OCI-LY1 (cell line): ENCODE results near the gene CCDC86.

Source experiments
- H2AFZ ChIP-seq: fragments of 200-600 bp; sonication (generic), shearing (Covaris generic); 2 replicates; pipeline ENCODE4 v1.6.0; 2014; ENCODE audit warnings: antibody characterized with exemption, mild to moderate bottlenecking, low read length
- H3F3A ChIP-seq: fragments of 200-600 bp; sonication (generic), shearing (Covaris generic); 2 replicates; pipeline ENCODE4 v1.6.0; 2014; ENCODE audit warnings: mild to moderate bottlenecking, antibody characterized with exemption, low read length, moderate library complexity; ENCODE audit not compliant: insufficient read depth
- H3K27ac ChIP-seq: fragments of 200-600 bp; sonication (generic); 2 replicates; pipeline ENCODE4 v1.5.1; 2014; ENCODE audit warnings: low read length, mixed run types, mild to moderate bottlenecking, low read depth; ENCODE audit not compliant: poor library complexity, severe bottlenecking
- H3K27me3 ChIP-seq: fragments of 200-600 bp; sonication (generic); 2 replicates; pipeline ENCODE4 v1.6.0; 2014; ENCODE audit warnings: antibody characterized with exemption, mild to moderate bottlenecking, low read length, moderate library complexity; ENCODE audit not compliant: insufficient read depth
- H3K36me3 ChIP-seq: fragments of 200-600 bp; sonication (generic); 2 replicates; pipeline ENCODE4 v1.6.1; 2014; ENCODE audit warnings: mild to moderate bottlenecking, antibody characterized with exemption, low read length, moderate library complexity, mixed read lengths; ENCODE audit not compliant: insufficient read depth
- H3K4me1 ChIP-seq: fragments of 200-600 bp; sonication (generic); 2 replicates; pipeline ENCODE4 v1.5.1; 2014; ENCODE audit warnings: mild to moderate bottlenecking, low read length, moderate library complexity; ENCODE audit not compliant: insufficient read depth, severe bottlenecking
- H3K4me2 ChIP-seq: fragments of 200-600 bp; sonication (generic), shearing (Covaris generic); 2 replicates; pipeline ENCODE4 v1.6.1; 2014; ENCODE audit warnings: low read length
- H3K4me3 ChIP-seq: fragments of 200-600 bp; sonication (generic); 2 replicates; pipeline ENCODE4 v1.5.1; 2014; ENCODE audit warnings: low read length, low read depth, mild to moderate bottlenecking, mixed read lengths; ENCODE audit not compliant: poor library complexity, severe bottlenecking
- H3K79me2 ChIP-seq: fragments of 200-600 bp; shearing (Covaris generic); 2 replicates; pipeline ENCODE4 v1.6.1; 2016; ENCODE audit warnings: mixed run types, low read length, mixed read lengths; ENCODE audit not compliant: insufficient read depth
- H3K9ac ChIP-seq: fragments of 200-600 bp; sonication (generic), shearing (Covaris generic); 2 replicates; pipeline ENCODE4 v1.6.1; 2014; ENCODE audit warnings: mild to moderate bottlenecking, low read length, mixed read lengths
- H3K9me2 ChIP-seq: fragments of 200-600 bp; sonication (generic), shearing (Covaris generic); 2 replicates; pipeline ENCODE4 v1.6.1; 2014; ENCODE audit warnings: low read depth, mild to moderate bottlenecking, low read length, mixed read lengths
- H3K9me3 ChIP-seq: fragments of 200-600 bp; shearing (Covaris generic); 2 replicates; pipeline ENCODE4 v1.6.1; 2014; ENCODE audit warnings: low read length, mixed read lengths
- H4K20me1 ChIP-seq: fragments of 200-600 bp; sonication (generic), shearing (Covaris generic); 2 replicates; pipeline ENCODE4 v1.6.0; 2016; ENCODE audit warnings: mild to moderate bottlenecking, low read length; ENCODE audit not compliant: insufficient read depth
- EZH2 ChIP-seq: fragments of 200-600 bp; sonication (generic), shearing (Covaris generic); IDR thresholded peaks from 2 replicates; pipeline ENCODE4 v1.8.0; 2017; ENCODE audit warnings: borderline replicate concordance, mixed run types, mild to moderate bottlenecking, antibody characterized with exemption, low read length, moderate library complexity, mixed read lengths
- TF ChIP-seq, protein P1 (sequence below): fragments of 200-600 bp; sonication (generic), shearing (Covaris generic); IDR thresholded peaks from 2 replicates; pipeline ENCODE4 v1.5.1; 2017; ENCODE audit warnings: mild to moderate bottlenecking, antibody characterized with exemption, low read length, moderate library complexity, mixed read lengths

Gene CCDC86

DNA sequence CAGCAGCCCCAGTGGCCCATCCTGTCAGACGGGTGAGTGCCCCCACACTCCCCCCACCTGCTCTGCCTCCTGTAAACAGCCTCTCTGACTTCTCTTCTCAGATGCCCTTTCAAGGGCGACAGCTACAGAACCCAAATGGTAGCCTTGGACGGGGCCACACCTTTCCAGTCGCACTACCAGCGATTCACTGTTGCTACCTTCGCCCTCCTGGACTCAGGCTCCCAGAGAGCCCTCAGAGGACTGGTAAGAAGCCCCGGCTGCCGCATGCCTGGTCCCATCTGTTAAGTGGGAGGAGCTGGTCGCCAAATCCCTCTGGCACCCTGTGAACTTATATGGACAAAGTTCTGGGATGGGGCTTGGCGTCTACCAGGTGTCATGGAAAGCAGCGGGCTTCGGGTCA lies 31.6 kb downstream of the CCDC86 start:
- Histone ChIP-seq H3K9ac (no peak overlapping the region), H3K36me3 (no peaks in the 10 kb centered on the region; the same call in 1 of the 2 replicates), H3K9me3 (no peaks in the 10 kb centered on the region), H3K4me1 (no peaks in the 10 kb centered on the region), H2AFZ (no peak overlapping the region), H3K79me2 (no peaks in the 10 kb centered on the region), H3K4me3 (no peak overlapping the region), H3K27ac (no peak overlapping the region), H3K27me3 (no peaks in the 10 kb centered on the region), H4K20me1 (no peaks in the 10 kb centered on the region), H3K4me2 (no peak overlapping the region), H3K9me2 (no peaks in the 10 kb centered on the region), H3F3A (no peaks in the 10 kb centered on the region)
- TF ChIP-seq EZH2: no peak
- TF ChIP-seq, protein P1, sequence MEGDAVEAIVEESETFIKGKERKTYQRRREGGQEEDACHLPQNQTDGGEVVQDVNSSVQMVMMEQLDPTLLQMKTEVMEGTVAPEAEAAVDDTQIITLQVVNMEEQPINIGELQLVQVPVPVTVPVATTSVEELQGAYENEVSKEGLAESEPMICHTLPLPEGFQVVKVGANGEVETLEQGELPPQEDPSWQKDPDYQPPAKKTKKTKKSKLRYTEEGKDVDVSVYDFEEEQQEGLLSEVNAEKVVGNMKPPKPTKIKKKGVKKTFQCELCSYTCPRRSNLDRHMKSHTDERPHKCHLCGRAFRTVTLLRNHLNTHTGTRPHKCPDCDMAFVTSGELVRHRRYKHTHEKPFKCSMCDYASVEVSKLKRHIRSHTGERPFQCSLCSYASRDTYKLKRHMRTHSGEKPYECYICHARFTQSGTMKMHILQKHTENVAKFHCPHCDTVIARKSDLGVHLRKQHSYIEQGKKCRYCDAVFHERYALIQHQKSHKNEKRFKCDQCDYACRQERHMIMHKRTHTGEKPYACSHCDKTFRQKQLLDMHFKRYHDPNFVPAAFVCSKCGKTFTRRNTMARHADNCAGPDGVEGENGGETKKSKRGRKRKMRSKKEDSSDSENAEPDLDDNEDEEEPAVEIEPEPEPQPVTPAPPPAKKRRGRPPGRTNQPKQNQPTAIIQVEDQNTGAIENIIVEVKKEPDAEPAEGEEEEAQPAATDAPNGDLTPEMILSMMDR: no peak

DNA sequence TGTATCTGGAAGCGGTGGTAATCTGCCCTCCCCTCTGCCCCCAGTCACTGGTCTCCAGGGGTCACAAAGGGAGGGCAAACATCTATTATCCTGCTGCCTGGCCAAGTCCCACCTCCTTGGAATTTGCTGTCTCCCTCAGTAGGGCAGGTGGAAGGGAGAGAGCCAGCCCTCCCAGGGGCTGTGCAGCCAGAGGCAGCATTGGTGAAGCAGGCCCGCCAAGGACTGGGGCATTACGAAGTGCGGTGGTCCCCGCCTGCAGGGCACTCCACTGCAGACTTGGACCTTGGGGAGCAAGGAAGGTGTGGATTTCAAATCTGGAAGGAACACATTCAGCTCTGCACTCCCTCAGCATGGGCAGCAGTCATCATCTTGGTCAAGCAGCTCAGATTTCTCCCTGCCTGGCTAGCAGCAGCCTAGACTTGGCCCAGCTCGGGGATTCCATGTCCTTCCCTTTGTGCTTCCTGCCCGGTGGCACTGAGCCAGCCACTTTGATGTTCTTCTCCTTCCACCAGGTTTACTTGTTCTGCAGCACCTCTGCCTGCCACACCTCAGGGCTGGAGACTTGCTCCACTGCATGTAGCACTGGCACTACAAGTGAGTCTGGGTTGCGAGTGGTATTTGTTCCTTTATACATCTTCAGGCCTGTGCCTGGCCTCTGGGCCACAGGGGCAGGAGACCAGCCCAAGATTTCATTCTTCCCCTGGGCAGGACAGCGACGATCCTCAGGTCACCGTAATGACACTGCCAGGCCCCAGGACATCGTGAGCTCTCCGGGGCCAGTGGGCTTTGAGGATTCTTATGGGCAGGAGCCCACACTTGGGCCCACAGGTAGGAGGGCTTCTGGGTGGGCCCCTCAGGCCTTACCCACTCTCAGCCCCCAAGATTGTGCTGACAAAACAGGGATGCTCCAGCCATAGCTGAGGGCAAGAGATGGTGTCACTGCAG lies 32.8 kb downstream of the CCDC86 start:
- Histone ChIP-seq H3K79me2 (no peaks in the 10 kb centered on the region), H3K36me3 (peaks cover 10% of the 10 kb centered on the region), H3K9me2 (no peaks in the 10 kb centered on the region), H3K27ac (no peak overlapping the region), H3K4me1 (no peaks in the 10 kb centered on the region), H3F3A (no peaks in the 10 kb centered on the region), H3K9ac (no peak overlapping the region), H2AFZ (no peak overlapping the region), H3K4me3 (no peak overlapping the region), H3K27me3 (no peaks in the 10 kb centered on the region), H3K4me2 (no peak overlapping the region), H4K20me1 (no peaks in the 10 kb centered on the region), H3K9me3 (no peaks in the 10 kb centered on the region)
- TF ChIP-seq, protein P1: no peak
- TF ChIP-seq EZH2: no peak

DNA sequence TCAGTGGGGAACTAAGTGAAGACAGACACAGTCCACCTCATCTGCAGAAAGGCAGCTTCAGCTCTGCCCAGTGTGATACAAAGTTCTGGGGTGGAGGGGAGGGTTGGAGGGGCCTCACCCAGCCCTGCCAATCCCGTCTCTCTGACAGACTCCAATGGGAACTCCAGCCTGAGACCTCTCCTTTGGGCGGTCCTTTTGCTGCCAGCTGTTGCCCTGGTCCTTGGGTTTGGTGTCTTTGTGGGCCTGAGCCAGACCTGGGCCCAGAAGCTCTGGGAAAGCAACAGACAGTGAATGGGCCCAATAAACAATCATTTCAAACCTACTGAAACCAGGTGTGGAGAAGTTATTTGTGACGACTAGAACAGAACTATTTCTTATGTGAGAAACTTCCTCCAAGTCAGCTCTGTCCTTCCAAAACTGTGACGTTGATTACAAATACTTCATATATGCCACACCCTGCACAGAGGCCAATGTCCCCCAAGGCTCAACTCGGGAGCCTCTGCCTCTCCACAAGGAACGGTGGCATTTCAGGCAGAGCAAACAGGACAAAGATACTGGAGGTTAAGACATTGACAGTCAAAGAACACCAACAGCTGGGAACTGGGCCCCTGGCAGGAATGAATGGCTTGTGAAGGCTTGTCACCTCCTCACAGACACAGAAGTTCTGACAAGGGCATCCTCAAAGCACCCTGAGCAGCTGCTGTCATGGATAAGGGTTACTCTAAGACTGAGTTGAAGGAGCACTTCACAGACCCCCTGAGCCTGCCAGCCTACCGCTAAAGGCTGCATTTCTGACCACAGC lies 33.7 kb downstream of the CCDC86 start:
- Histone ChIP-seq H3K9me3 (no peaks in the 10 kb centered on the region), H2AFZ (no peak overlapping the region), H3F3A (no peaks in the 10 kb centered on the region), H3K27me3 (no peaks in the 10 kb centered on the region), H3K9me2 (no peaks in the 10 kb centered on the region), H3K4me3 (no peak overlapping the region), H3K4me1 (no peaks in the 10 kb centered on the region), H3K36me3 (peaks cover 19% of the 10 kb centered on the region), H4K20me1 (no peaks in the 10 kb centered on the region), H3K9ac (no peak overlapping the region), H3K27ac (no peak overlapping the region), H3K4me2 (no peak overlapping the region), H3K79me2 (no peaks in the 10 kb centered on the region)
- TF ChIP-seq, protein P1: no peak
- TF ChIP-seq EZH2: no peak
